ENCODE data around the gene ADAMTS16. TPM values are rescaled to one million over a fixed set of nuclear protein-coding genes. Genes with fewer than 3 reads are reported as not detected.

Gene ADAMTS16
- total and polyA plus RNA-seq, 9 of the 15 experiments (the other 6 are each of a cell fraction or from before 2014, with no cell fraction given) = not detected

GRCh38 chr5:5220901-5221631 lies 80.9 kb downstream of the ADAMTS16 start:
- Histone ChIP-seq H4K20me1 (replicated peaks; ENCODE audit: control insufficient read depth, insufficient read depth, low read length) (no peaks in the 10 kb centered on the region), H2AFZ (ENCODE audit: low read depth, low read length) (no peak overlapping the region), H3K4me1 (replicated peaks in 1 of 2; ENCODE audit: control insufficient read depth in 2 of 2, insufficient read depth in 2 of 2, low read length in 2 of 2) (no peaks in the 10 kb centered on the region), H3K4me3 (no peak overlapping the region), H3K27ac (ENCODE audit: extremely low read depth, low read depth, low read length) (no peak overlapping the region), H3K9me1 (ENCODE audit: control insufficient read depth, insufficient read depth, low read length) (no peaks in the 10 kb centered on the region), H3K9ac (ENCODE audit: insufficient read depth in 1 of 2, low read depth in 2 of 2, low read length in 2 of 2) (no peak overlapping the region), H3K27me3 (ENCODE audit: control insufficient read depth in 2 of 2, insufficient read depth in 2 of 2, low read length in 2 of 2) (peaks cover 0 to 12% of the 10 kb centered on the region in 2 experiments; a peak in 2 of 5 replicates), H3K79me2 (ENCODE audit: control insufficient read depth, insufficient read depth, low read length) (no peaks in the 10 kb centered on the region), H3K36me3 (ENCODE audit: control insufficient read depth, insufficient read depth, low read length) (no peaks in the 10 kb centered on the region), H3K4me2 (ENCODE audit: insufficient read depth, low read length) (no peak overlapping the region), H3K9me3 (replicated peaks; ENCODE audit: control insufficient read depth, insufficient read depth, low read depth, low read length) (no peaks in the 10 kb centered on the region)
- DNase-seq (ENCODE audit: extremely low read depth in 1 of 4, low spot score in 3 of 4) = no peak
- CTCF ChIA-PET (ENCODE audit: low intra/inter-chr PET ratio) = no interaction called here
- TF ChIP-seq ZNF449 (CRISPR knock-in tag; IDR thresholded peaks at IDR 0.05) (no peak), GTF2F1 (IDR thresholded peaks at IDR 0.05; ENCODE audit: low read depth, low read length) (no peak), ZNF695 (CRISPR knock-in tag; IDR thresholded peaks at IDR 0.05) (no peak), MXI1 (IDR thresholded peaks at IDR 0.05; ENCODE audit: low read depth, low read length) (no peak), DLX4 (CRISPR knock-in tag; IDR thresholded peaks at IDR 0.05) (no peak), BRCA1 (IDR thresholded peaks at IDR 0.05) (no peak), BRCA1 (CRISPR knock-in tag; IDR thresholded peaks at IDR 0.05) (no peak), ARHGAP35 (IDR thresholded peaks at IDR 0.05; ENCODE audit: partially characterized antibody) (no peak), L3MBTL2 (IDR thresholded peaks at IDR 0.05) (no peak), POLR3G (IDR thresholded peaks at IDR 0.05; ENCODE audit: extremely low read depth, insufficient read length, insufficient replicate concordance) (no peak), SMAD3 (CRISPR knock-in tag; conservative IDR thresholded peaks at IDR 0.05) (no peak), HNRNPUL1 (IDR thresholded peaks at IDR 0.05; ENCODE audit: low read length) (no peak), RBM25 (IDR thresholded peaks at IDR 0.05; ENCODE audit: low read depth, low read length, severe bottlenecking) (no peak), NFE2 (IDR thresholded peaks at IDR 0.05; ENCODE audit: low read depth) (no peak), ZC3H4 (CRISPR knock-in tag; IDR thresholded peaks at IDR 0.05; ENCODE audit: borderline replicate concordance) (no peak), NR3C1 (CRISPR knock-in tag; IDR thresholded peaks at IDR 0.05) (no peak), HDAC3 (IDR thresholded peaks at IDR 0.05; ENCODE audit: borderline replicate concordance, partially characterized antibody) (no peak), MBD2 (IDR thresholded peaks at IDR 0.05; ENCODE audit: borderline replicate concordance, low read depth) (no peak), ZBTB9 (CRISPR knock-in tag; IDR thresholded peaks at IDR 0.05) (no peak)
- TF ChIP-seq, protein P1, sequence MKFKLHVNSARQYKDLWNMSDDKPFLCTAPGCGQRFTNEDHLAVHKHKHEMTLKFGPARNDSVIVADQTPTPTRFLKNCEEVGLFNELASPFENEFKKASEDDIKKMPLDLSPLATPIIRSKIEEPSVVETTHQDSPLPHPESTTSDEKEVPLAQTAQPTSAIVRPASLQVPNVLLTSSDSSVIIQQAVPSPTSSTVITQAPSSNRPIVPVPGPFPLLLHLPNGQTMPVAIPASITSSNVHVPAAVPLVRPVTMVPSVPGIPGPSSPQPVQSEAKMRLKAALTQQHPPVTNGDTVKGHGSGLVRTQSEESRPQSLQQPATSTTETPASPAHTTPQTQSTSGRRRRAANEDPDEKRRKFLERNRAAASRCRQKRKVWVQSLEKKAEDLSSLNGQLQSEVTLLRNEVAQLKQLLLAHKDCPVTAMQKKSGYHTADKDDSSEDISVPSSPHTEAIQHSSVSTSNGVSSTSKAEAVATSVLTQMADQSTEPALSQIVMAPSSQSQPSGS (CRISPR knock-in tag; IDR thresholded peaks at IDR 0.05) = no peak
- no TSS peak for BruUV-seq (replicated peaks)
- FAIRE-seq = no peak
- intact Hi-C loops (cut with micrococcal nuclease) (no loop called here), in situ Hi-C loops (cut with MboI) (no loop called here)
- WGBS (ENCODE audit: insufficient coverage, low coverage, missing lambda C conversion rate) = 1% methylated on average over 14 of the region's 14 CpGs
- POLR2A ChIA-PET = no interaction called here
- ATAC-seq = no peak
